ENCODE results near the gene GPHN.

GRCh38 chr14:67127174-67127573, 619.2 kb downstream of the GPHN start:
- TF ChIP-seq EZH2 (IDR thresholded peaks at IDR 0.05; ENCODE audit: borderline replicate concordance, low read length) (no peak), CTCF (conservative IDR thresholded peaks at IDR 0.05 in 1 of 2, IDR thresholded peaks at IDR 0.05 in 1 of 2; ENCODE audit: extremely low read depth in 1 of 2, insufficient read depth in 1 of 2, low read depth in 1 of 2, low read length in 2 of 2) (no peak)

Data from mammary epithelial cell (primary cell).